H1 (cell line): ENCODE measurements around the gene PSMA2. TPM values are rescaled to one million over a fixed set of nuclear protein-coding genes. Genes with fewer than 3 reads are reported as not detected.

Experiments used
- CTCF ChIA-PET: fragments of 300-600 bp; sonication (Branson Sonifier 250); formaldehyde crosslinking; loops from one replicate; lab custom pipeline; 2021; ENCODE audit not compliant: partially characterized antibody; lab: Charles Lee
- POLR2A ChIA-PET: fragments of 300-600 bp; sonication (Branson Sonifier 250); formaldehyde crosslinking; loops from one replicate; lab custom pipeline; 2021; ENCODE audit warnings: inconsistent platforms; ENCODE audit not compliant: partially characterized antibody; lab: Charles Lee
- DNase-seq, 2 experiments: peaks; one replicate each; pipeline versions ENCODE4 v3.0.0 to v3.0.0-alpha.2; 2010 to 2022; ENCODE audit warnings: low spot score in 2 of 2, low read depth in 1 of 2, mixed read lengths in 1 of 2
- FAIRE-seq: peaks from 2 replicates; lab custom pipeline; 2011; peaks lifted over from hg19 to GRCh38; lab: Jason Lieb, UNC
- H2AFZ ChIP-seq: 2 replicates; pipeline ENCODE4 v1.8.1; 2012; ENCODE audit warnings: low read length, inconsistent platforms
- H2AK5ac ChIP-seq: 2 replicates; pipeline ENCODE4 v1.6.1; 2013; ENCODE audit warnings: low read depth, low read length
- H2BK120ac ChIP-seq: replicated peaks from 2 replicates; pipeline ENCODE3; 2013; ENCODE audit warnings: low read depth, low read length, inconsistent platforms
- H2BK12ac ChIP-seq: 2 replicates; pipeline ENCODE4 v1.6.1; 2013; ENCODE audit warnings: low read depth, low read length
- H2BK15ac ChIP-seq: 2 replicates; pipeline ENCODE4 v1.6.1; 2013; ENCODE audit warnings: low read length
- H2BK20ac ChIP-seq: 2 replicates; pipeline ENCODE4 v1.6.1; 2013; ENCODE audit warnings: low read length
- H2BK5ac ChIP-seq: 2 replicates; pipeline ENCODE4 v1.6.1; 2013; ENCODE audit warnings: low read depth, low read length
- H3K14ac ChIP-seq: 2 replicates; pipeline ENCODE4 v1.6.1; 2013; ENCODE audit warnings: inconsistent platforms; ENCODE audit not compliant: insufficient read length
- H3K18ac ChIP-seq: 2 replicates; pipeline ENCODE4 v1.6.1; 2013; ENCODE audit warnings: low read length; ENCODE audit errors: extremely low read depth
- H3K23ac ChIP-seq: 2 replicates; pipeline ENCODE4 v1.6.1; 2013; ENCODE audit warnings: inconsistent platforms; ENCODE audit not compliant: insufficient read length
- H3K23me2 ChIP-seq: 2 replicates; pipeline ENCODE4 v1.6.1; 2013; ENCODE audit warnings: low read depth, low read length
- H3K27ac ChIP-seq: 2 replicates; pipeline ENCODE4 v1.6.1; 2011; ENCODE audit warnings: low read depth, low read length, inconsistent platforms
- H3K27me3 ChIP-seq, 4 experiments: replicated peaks in 1 of 4; 1 replicate in 1 of 4; 2 replicates in 3 of 4; pipeline versions ENCODE4 v1.6.1 to v1.8.1; 2011 to 2013; ENCODE audit warnings: low read length in 3 of 4, mild to moderate bottlenecking in 3 of 4, inconsistent platforms in 2 of 4, mixed read lengths in 2 of 4, moderate library complexity in 1 of 4; ENCODE audit not compliant: control insufficient read depth in 3 of 4, insufficient read depth in 3 of 4; ENCODE audit errors: extremely low read depth in 1 of 4
- H3K36me3 ChIP-seq, 4 experiments: 2 replicates each; pipeline versions ENCODE4 v1.6.1 to v1.8.1; 2011 to 2013; ENCODE audit warnings: mild to moderate bottlenecking in 4 of 4, low read length in 3 of 4, moderate library complexity in 2 of 4, control low read depth in 1 of 4, inconsistent platforms in 1 of 4; ENCODE audit not compliant: insufficient read depth in 4 of 4, control insufficient read depth in 2 of 4
- H3K4ac ChIP-seq: replicated peaks from 2 replicates; pipeline ENCODE3; 2013; ENCODE audit warnings: low read length, low read depth, mixed read lengths, inconsistent platforms; ENCODE audit not compliant: insufficient read length
- H3K4me1 ChIP-seq, 4 experiments: replicated peaks in 1 of 4; 1 replicate in 1 of 4; 2 replicates in 3 of 4; pipeline versions ENCODE4 v1.6.1 to v1.8.1; 2011 to 2013; ENCODE audit warnings: low read length in 3 of 4, inconsistent platforms in 2 of 4, mixed read lengths in 1 of 4; ENCODE audit not compliant: insufficient read depth in 4 of 4, control insufficient read depth in 3 of 4
- H3K4me2 ChIP-seq, 2 experiments: 2 replicates each; pipeline versions ENCODE4 v1.6.1 to v1.8.1; 2011 to 2013; ENCODE audit warnings: low read depth in 2 of 2, low read length in 2 of 2, control low read depth in 1 of 2, inconsistent platforms in 1 of 2, mild to moderate bottlenecking in 1 of 2; ENCODE audit not compliant: insufficient read depth in 1 of 2
- H3K4me3 ChIP-seq, 4 experiments: fragments of 200-600, 300-600 bp in 1 of 4; sonication (generic), shearing (Covaris generic), sonication (Bioruptor Twin) in 1 of 4; 2 replicates each; pipeline versions ENCODE4 v1.5.1 to v1.8.1; 2011 to 2016; ENCODE audit warnings: low read length in 4 of 4, low read depth in 3 of 4, control low read depth in 2 of 4, inconsistent platforms in 2 of 4, mild to moderate bottlenecking in 2 of 4, mixed read lengths in 1 of 4, moderate library complexity in 1 of 4; ENCODE audit not compliant: insufficient read depth in 2 of 4; ENCODE audit errors: extremely low read depth in 1 of 4
- H3K56ac ChIP-seq: replicated peaks from 2 replicates; pipeline ENCODE3; 2013; ENCODE audit warnings: low read depth, mild to moderate bottlenecking, mixed read lengths, low read length, inconsistent platforms; ENCODE audit not compliant: insufficient read length
- H3K79me1 ChIP-seq: 2 replicates; pipeline ENCODE4 v1.6.1; 2013; ENCODE audit warnings: low read depth, low read length, control low read depth
- H3K79me2 ChIP-seq, 2 experiments: 2 replicates each; pipeline versions ENCODE4 v1.6.1 to v1.8.1; 2012 to 2013; ENCODE audit warnings: low read length in 2 of 2, mild to moderate bottlenecking in 2 of 2, inconsistent platforms in 1 of 2; ENCODE audit not compliant: insufficient read depth in 2 of 2, control insufficient read depth in 1 of 2
- H3K9ac ChIP-seq, 4 experiments: replicated peaks in 1 of 4; 1 replicate in 1 of 4; 2 replicates in 3 of 4; pipeline versions ENCODE4 v1.6.1 to v1.8.1; 2011 to 2013; ENCODE audit warnings: low read depth in 3 of 4, low read length in 3 of 4, control low read depth in 2 of 4, mild to moderate bottlenecking in 2 of 4, moderate library complexity in 2 of 4, inconsistent platforms in 1 of 4; ENCODE audit errors: extremely low read depth in 1 of 4
- H3K9me3 ChIP-seq, 2 experiments: 2 replicates each; pipeline versions ENCODE4 v1.6.1 to v1.8.1; 2012 to 2013; ENCODE audit warnings: mild to moderate bottlenecking in 2 of 2, moderate library complexity in 2 of 2, control low read depth in 1 of 2, inconsistent platforms in 1 of 2, low read depth in 1 of 2, low read length in 1 of 2, mixed read lengths in 1 of 2; ENCODE audit not compliant: insufficient read depth in 2 of 2
- H4K20me1 ChIP-seq, 2 experiments: replicated peaks in 1 of 2; 2 replicates each; pipeline versions ENCODE3 to v1.8.1; 2011 to 2013; ENCODE audit warnings: inconsistent platforms in 2 of 2, low read length in 2 of 2, mild to moderate bottlenecking in 1 of 2; ENCODE audit not compliant: insufficient read depth in 2 of 2, control insufficient read depth in 1 of 2
- H4K5ac ChIP-seq: 2 replicates; pipeline ENCODE4 v1.6.1; 2013; ENCODE audit warnings: low read length, low read depth, mixed read lengths, inconsistent platforms; ENCODE audit not compliant: insufficient read length
- H4K8ac ChIP-seq: 2 replicates; pipeline ENCODE4 v1.8.0; 2013; ENCODE audit warnings: mild to moderate bottlenecking, moderate library complexity, low read length, inconsistent platforms; ENCODE audit not compliant: insufficient read depth; ENCODE audit errors: extremely low read depth
- H4K91ac ChIP-seq: replicated peaks from 2 replicates; pipeline ENCODE3; 2013; ENCODE audit warnings: low read length, mixed read lengths, inconsistent platforms; ENCODE audit not compliant: insufficient read length
- KDM1A ChIP-seq: fragments of 200-600, 300-600 bp; sonication (generic); IDR thresholded peaks from 2 replicates; pipeline ENCODE4 v1.7.1; 2016; ENCODE audit warnings: mild to moderate bottlenecking, low read length, borderline replicate concordance
- KDM5A ChIP-seq: fragments of 200-600 bp; IDR thresholded peaks from 2 replicates; pipeline ENCODE4 v1.7.1; 2012; ENCODE audit warnings: mild to moderate bottlenecking, low read length, inconsistent platforms, mixed read lengths
- POLR2A ChIP-seq, 2 experiments: IDR thresholded peaks; 1 replicate in 1 of 2; 2 replicates in 1 of 2; pipeline ENCODE4 v1.6.1; 2011; ENCODE audit warnings: low read depth in 2 of 2, low read length in 2 of 2, mild to moderate bottlenecking in 2 of 2; ENCODE audit errors: control extremely low read depth in 1 of 2
- RNF2 ChIP-seq: fragments of 200-900, 300-1000 bp; sonication (generic); IDR thresholded peaks from 2 replicates; pipeline ENCODE4 v1.7.1; 2016; ENCODE audit warnings: borderline replicate concordance, low read depth, mild to moderate bottlenecking, antibody characterized with exemption, low read length; ENCODE audit not compliant: poor library complexity, severe bottlenecking; ENCODE audit errors: missing control alignments
- SP2 ChIP-seq: IDR thresholded peaks from 2 replicates; pipeline ENCODE4 v1.6.1; 2012; ENCODE audit warnings: mild to moderate bottlenecking, low read length, inconsistent platforms
- TAF7 ChIP-seq: optimal IDR thresholded peaks from 2 replicates; pipeline ENCODE3; 2011; ENCODE audit warnings: low read depth, mild to moderate bottlenecking, inconsistent platforms, low read length, moderate library complexity, borderline replicate concordance
- WGBS, 2 experiments: shearing (Covaris generic) in 1 of 2; methylation state at CpG; one replicate each; pipeline versions ENCODE4 v1.1.6 to v1.1.7; 2013 to 2015; ENCODE audit warnings: low lambda C conversion rate in 2 of 2, mixed read lengths in 2 of 2, inconsistent platforms in 1 of 2, low coverage in 1 of 2, missing lambda C conversion rate in 1 of 2; ENCODE audit not compliant: insufficient replicate concordance in 2 of 2, insufficient coverage in 1 of 2, insufficient read length in 1 of 2; ENCODE audit errors: extremely low coverage in 1 of 2, missing lambda C conversion rate in 1 of 2; 5-methylcytosine and 5-hydroxymethylcytosine counted together
- polyA plus RNA-seq, 7 experiments: library from polyadenylated mRNA; depleted of rRNA in 3 of 7; stranded (reverse) in 5 of 7; unstranded in 2 of 7; fragments of >200 nt in 5 of 7; fragments of 200-250 nt in 2 of 7; gene quantifications; 1 replicate in 5 of 7; 2 replicates in 1 of 7; 4 replicates in 1 of 7; pipeline versions ENCODE4 v1.2.1 to v1.2.3, GENCODE V29; 2011 to 2013; ENCODE audit warnings: missing spikeins in 2 of 7, mixed read lengths in 2 of 7
- total RNA-seq: library from RNA; stranded (reverse); fragmentation: NEBNext Ultra II Directional; extraction: Animal tissue kit (Norgen Biotek cat#: 25700); gene quantifications from 2 replicates; pipeline ENCODE4 v1.2.1, GENCODE V29; 2021

The PSMA2 gene
- total and polyA plus RNA-seq, 2 of the 8 experiments (the other 6 are each of a cell fraction or from before 2014, with no cell fraction given) = 211 to 259 TPM

DNA sequence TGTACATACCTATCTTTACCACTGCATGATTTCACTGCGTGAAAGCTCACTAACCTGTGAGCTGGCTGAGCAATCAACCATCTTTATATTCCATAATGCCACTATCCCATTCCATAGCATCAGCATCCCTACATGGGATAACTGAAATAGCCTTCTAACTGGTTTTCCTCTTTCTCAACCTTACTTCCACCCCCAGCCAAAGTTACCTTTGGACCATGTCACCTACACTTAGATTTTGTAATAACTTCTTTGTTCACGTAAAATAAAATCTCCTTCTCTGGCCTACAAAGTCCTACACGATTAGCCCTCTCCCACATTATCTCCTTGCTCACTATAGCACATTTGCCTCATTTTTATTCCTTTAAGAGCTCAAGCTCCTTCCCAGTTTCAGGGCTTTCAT, 2.5 kb downstream of the PSMA2 start:
- Histone ChIP-seq H2BK12ac (no peak overlapping the region), H3K79me1 (no peaks in the 10 kb centered on the region), H3K56ac (no peak overlapping the region), H2BK20ac (no peak overlapping the region), H3K14ac (no peak overlapping the region), H2AK5ac (no peak overlapping the region), H3K9ac (no peak overlapping the region), H3K27ac (no peak overlapping the region), H3K4me1 (peaks cover 0 to 4% (median 0%) of the 10 kb centered on the region in 4 experiments; a peak in 2 of 7 replicates), H2BK120ac (no peak overlapping the region), H2BK15ac (no peak overlapping the region), H2AFZ (no peak overlapping the region), H4K20me1 (peaks cover 8 to 9% of the 10 kb centered on the region in 2 experiments), H3K9me3 (no peaks in the 10 kb centered on the region), H4K5ac (no peak overlapping the region), H3K4ac (no peak overlapping the region), H3K27me3 (no peaks in the 10 kb centered on the region), H3K4me3 (peak overlapping the region in 1 of 4 experiments; percentile 98; a peak in 1 of 8 replicates), H3K79me2 (peaks cover 33 to 92% of the 10 kb centered on the region in 2 experiments), H3K23ac (no peak overlapping the region), H3K36me3 (peaks cover 13 to 29% (median 24%) of the 10 kb centered on the region in 4 experiments), H2BK5ac (no peak overlapping the region), H4K8ac (no peak overlapping the region), H3K23me2 (peaks cover 9% of the 10 kb centered on the region; the same call in 1 of the 2 replicates), H3K18ac (no peak overlapping the region), H4K91ac (no peak overlapping the region), H3K4me2 (peak overlapping the region; percentile 29 to 87; a peak in 3 of 4 replicates)
- WGBS, 2 experiments = 58% methylated on average over 3 of the region's 3 CpGs; no CpG with 5 or more reads in 1 of the 2 experiments
- POLR2A ChIA-PET = interaction anchor here (0.7 to 13.6 kb wide), 5 partner anchors 12 to 336 kb away, joined by 3 to 112 read pairs (median 4); partner anchors contain the start of gene C7orf25
- CTCF ChIA-PET = interaction anchor here (0.9 to 2.2 kb wide), 6 partner anchors 12 to 991 kb away, joined by 3 to 10 read pairs (median 3); no protein-coding TSS in a partner anchor
- DNase-seq = no peak
- FAIRE-seq = no peak
- no peak for TF ChIP-seq SP2
- TF ChIP-seq POLR2A (IDR thresholded peaks at IDR 0.05; ENCODE audit: control extremely low read depth in 1 of 2, low read depth in 2 of 2, low read length in 2 of 2) = no peak
- TF ChIP-seq KDM1A = no peak
- TF ChIP-seq KDM5A = no peak
- no peak for TF ChIP-seq TAF7
- no peak for TF ChIP-seq RNF2
